Neural cell (in vitro differentiated cells): Measurements from ENCODE around the gene ELK3.

ENCODE experiments used
- CTCF ChIP-seq: fragments of 450-650 bp; IDR thresholded peaks from 2 replicates; pipeline ENCODE4 v1.5.1; 2014; ENCODE audit warnings: antibody characterized with exemption, mild to moderate bottlenecking, moderate library complexity; ENCODE audit not compliant: poor library complexity, severe bottlenecking
- EP300 ChIP-seq: fragments of 450-650 bp; conservative IDR thresholded peaks from 2 replicates; pipeline ENCODE4 v1.6.1; 2014; ENCODE audit warnings: antibody characterized with exemption, mild to moderate bottlenecking, moderate library complexity; ENCODE audit not compliant: poor library complexity, severe bottlenecking
- EZH2 ChIP-seq: fragments of 200-600, 300-800 bp; shearing (Covaris generic), sonication (generic); IDR thresholded peaks from 2 replicates; pipeline ENCODE4 v1.6.1; 2014; ENCODE audit warnings: antibody characterized with exemption, low read length, borderline replicate concordance, mild to moderate bottlenecking; ENCODE audit not compliant: insufficient read depth, poor library complexity, severe bottlenecking
- MXI1 ChIP-seq: fragments of 450-650 bp; conservative IDR thresholded peaks from 2 replicates; pipeline ENCODE4 v1.6.1; 2014; ENCODE audit warnings: antibody characterized with exemption, mild to moderate bottlenecking; ENCODE audit not compliant: poor library complexity, severe bottlenecking
- POLR2AphosphoS5 ChIP-seq: IDR thresholded peaks from 2 replicates; pipeline ENCODE4 v1.6.1; 2012
- RAD21 ChIP-seq: fragments of 450-650 bp; conservative IDR thresholded peaks from 2 replicates; pipeline ENCODE4 v1.6.1; 2014; ENCODE audit warnings: antibody characterized with exemption, mild to moderate bottlenecking, moderate library complexity
- REST ChIP-seq: IDR thresholded peaks from 2 replicates; pipeline ENCODE4 v1.6.1; 2012; ENCODE audit warnings: borderline replicate concordance
- SMC3 ChIP-seq: fragments of 450-650 bp; conservative IDR thresholded peaks from 2 replicates; pipeline ENCODE4 v1.6.1; 2014; ENCODE audit warnings: antibody characterized with exemption, mild to moderate bottlenecking, moderate library complexity; ENCODE audit not compliant: poor library complexity
- TAF1 ChIP-seq: IDR thresholded peaks from 2 replicates; pipeline ENCODE4 v1.6.1; 2012; ENCODE audit warnings: low read depth

GRCh38 chr12:96205908-96206307 is 11.7 kb downstream of the ELK3 start:
- no peak for TF ChIP-seq CTCF
- TF ChIP-seq EZH2, result no peak
- no peak for TF ChIP-seq RAD21
- TF ChIP-seq EP300, result no peak
- no peak for TF ChIP-seq REST
- no peak for TF ChIP-seq POLR2AphosphoS5
- TF ChIP-seq SMC3, result no peak
- TF ChIP-seq TAF1, result no peak
- no peak for TF ChIP-seq MXI1
